Activated naive CD4-positive, alpha-beta T cell treated with anti-CD3 and anti-CD28 coated beads, Interleukin-2, amount 50 U/mL, for 72 hours (primary cell): Measurements from ENCODE around the gene PLA2G6. TPM values are rescaled to one million over a fixed set of nuclear protein-coding genes. Genes with fewer than 3 reads are reported as not detected.

Experiments
- ATAC-seq, 2 donors: fragments of 150-1000 bp; cut with Tn5 transposase; 2 replicates each; pipeline ENCODE4 v1.10.0; 2021; ENCODE audit warnings: mild to moderate bottlenecking in 2 of 2, moderate library complexity in 2 of 2
- DNase-seq, 2 donors: peaks; one replicate each; pipeline ENCODE4 v3.0.0; 2021 to 2022; ENCODE audit warnings: low spot score in 2 of 2
- H3K27ac Mint-ChIP-seq, 2 donors: one replicate each; pipeline ENCODE4 v1.8.0; 2022; ENCODE audit warnings: mild to moderate bottlenecking in 2 of 2, mixed read lengths in 2 of 2
- H3K36me3 Mint-ChIP-seq, 2 donors: one replicate each; pipeline ENCODE4 v1.8.0; 2022; ENCODE audit warnings: mixed read lengths in 2 of 2
- H3K9me3 Mint-ChIP-seq, 2 donors: one replicate each; pipeline ENCODE4 v1.8.0; 2022; ENCODE audit warnings: mixed read lengths in 2 of 2
- total RNA-seq, 2 donors: library from RNA; stranded (reverse); gene quantifications; one replicate each; pipeline ENCODE4 v1.2.3, GENCODE V29; 2022

Gene PLA2G6
- total RNA-seq, 2 donors from 2014 or later: 74.3 to 75.7 TPM

DNA sequence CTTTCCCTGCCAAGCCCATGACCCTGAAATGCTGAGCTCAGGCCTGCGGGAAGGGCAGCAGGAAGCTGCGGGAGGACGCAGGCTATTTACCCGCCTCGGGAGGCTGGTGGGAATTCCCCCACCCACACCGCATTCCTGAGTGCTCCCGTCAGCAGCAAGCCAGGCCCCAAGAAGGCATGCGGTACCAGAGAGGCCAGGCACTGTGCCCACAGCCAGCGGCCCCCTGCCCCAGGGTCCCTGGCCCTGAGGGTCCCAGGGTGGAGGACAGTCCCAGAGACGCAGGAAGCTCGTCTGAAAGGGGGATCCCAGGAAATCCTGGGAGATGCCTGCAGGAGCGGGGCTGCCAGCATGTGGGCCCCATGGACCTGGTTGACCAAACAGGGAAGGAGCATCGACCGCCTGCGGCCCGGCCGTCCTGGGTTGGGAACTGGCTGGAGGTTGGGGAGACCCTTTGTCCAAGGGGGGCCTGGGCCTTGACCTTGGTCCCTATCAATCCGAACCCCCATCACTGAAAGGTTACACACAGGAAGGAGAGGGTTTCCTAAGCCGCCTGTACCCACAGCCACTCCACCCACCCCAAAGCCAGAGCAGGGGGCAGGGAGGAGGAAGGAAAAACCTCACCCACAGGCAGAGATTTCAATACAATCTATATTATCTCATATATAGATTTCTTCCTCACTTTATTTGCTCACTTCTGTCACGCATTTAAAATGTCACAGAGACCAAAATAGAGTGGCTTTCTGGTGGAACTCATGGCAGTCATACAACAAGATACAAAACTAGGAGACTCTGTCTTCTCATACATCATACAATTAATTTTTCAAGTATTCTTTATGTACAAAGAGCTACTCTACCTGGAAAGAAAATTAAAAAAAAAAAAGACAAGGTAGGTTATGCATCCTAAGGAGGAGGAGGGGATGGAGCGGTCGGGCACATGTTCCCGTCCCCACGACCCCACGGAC, 37.3 kb upstream of the PLA2G6 start:
- Mint-ChIP-seq H3K27ac (peak overlapping the region; percentile 41 to 84), H3K36me3 (peaks cover 5 to 6% of the 10 kb centered on the region in 2 donors), H3K9me3 (no peaks in the 10 kb centered on the region)
- ATAC-seq (peak; percentile 22 to 71), DNase-seq (peak in 1 of 2 donors; percentile 71)

GRCh38 chr22:38215156-38216038, 33.8 kb upstream of the PLA2G6 start:
- no peaks in the 10 kb centered on the region for H3K9me3 Mint-ChIP-seq
- H3K36me3 Mint-ChIP-seq: peaks cover 5 to 6% of the 10 kb centered on the region in 2 donors
- no peak for ATAC-seq
- H3K27ac Mint-ChIP-seq: peak overlapping the region in 1 of 2 donors; percentile 89
- DNase-seq: no peak

- Mint-ChIP-seq H3K27ac (no peak overlapping the region), H3K36me3 (peaks cover 5 to 6% of the 10 kb centered on the region in 2 donors), H3K9me3 (no peaks in the 10 kb centered on the region)
- ATAC-seq (peak in 1 of 2 donors; percentile 71), DNase-seq (peak in 1 of 2 donors; percentile 67)
These were observed 32.8 kb upstream of the PLA2G6 start for GRCh38 chr22:38214302-38215056.

DNA sequence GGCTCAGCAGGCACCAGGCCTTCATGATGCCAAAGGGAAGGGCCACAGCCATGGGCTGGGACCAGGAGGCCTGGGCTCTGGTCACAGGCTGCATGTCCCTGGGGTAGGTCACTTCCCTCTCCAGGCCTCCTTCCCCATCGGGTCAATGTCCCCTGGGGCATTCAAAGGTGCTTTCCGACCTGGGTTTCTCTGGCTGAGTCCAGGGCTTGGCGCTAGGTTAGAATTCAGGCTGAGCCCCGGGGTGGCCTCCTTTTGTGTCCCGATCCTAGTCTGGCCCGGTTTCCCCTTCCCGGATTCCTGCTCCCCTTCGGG, 32.3 kb upstream of the PLA2G6 start:
- no peaks in the 10 kb centered on the region for H3K9me3 Mint-ChIP-seq
- H3K27ac Mint-ChIP-seq: no peak overlapping the region
- peaks cover 5 to 6% of the 10 kb centered on the region in 2 donors for H3K36me3 Mint-ChIP-seq
- DNase-seq (no peak), ATAC-seq (no peak)

DNA sequence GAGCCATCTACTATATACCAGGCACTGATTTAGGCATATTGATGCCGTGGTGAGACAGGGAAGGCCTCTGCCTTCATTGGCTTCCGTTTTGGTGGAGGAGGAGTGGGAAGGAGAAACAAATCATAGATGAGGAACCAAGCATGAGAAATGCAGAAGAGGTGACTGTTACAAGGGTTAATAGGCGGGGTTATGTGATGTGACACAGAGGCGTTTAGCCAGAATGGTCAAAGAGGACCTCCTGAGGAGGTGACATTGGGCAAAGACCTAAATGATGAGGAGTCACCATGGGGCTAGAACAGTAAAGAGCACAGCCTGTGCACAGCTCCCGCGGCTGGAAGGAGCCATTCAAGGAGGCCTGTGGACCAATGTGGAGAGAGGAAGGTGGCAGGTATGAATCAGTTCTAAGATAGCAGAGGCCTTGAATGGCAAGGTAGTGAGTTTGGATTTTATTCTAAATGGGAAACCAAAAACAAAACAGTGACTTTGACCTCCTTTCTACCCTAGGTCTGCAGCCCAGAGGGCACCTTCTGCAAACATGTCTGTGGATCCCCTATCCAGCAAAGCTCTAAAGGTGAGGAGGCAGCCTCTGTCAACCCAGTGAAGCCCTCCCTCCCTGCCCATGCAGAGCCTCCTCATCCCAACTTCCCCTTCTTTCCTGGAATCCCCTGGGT, 31.8 kb upstream of the PLA2G6 start:
- Mint-ChIP-seq H3K27ac (no peak overlapping the region), H3K36me3 (peaks cover 5 to 6% of the 10 kb centered on the region in 2 donors), H3K9me3 (no peaks in the 10 kb centered on the region)
- peak in 1 of 2 donors; percentile 13 for ATAC-seq
- no peak for DNase-seq

GRCh38 chr22:38212442-38212841, 30.8 kb upstream of the PLA2G6 start:
- ATAC-seq (no peak), DNase-seq (no peak)
- H3K27ac Mint-ChIP-seq: peak overlapping the region in 1 of 2 donors; percentile 70
- H3K9me3 Mint-ChIP-seq: no peaks in the 10 kb centered on the region
- H3K36me3 Mint-ChIP-seq: peaks cover 5 to 6% of the 10 kb centered on the region in 2 donors

DNA sequence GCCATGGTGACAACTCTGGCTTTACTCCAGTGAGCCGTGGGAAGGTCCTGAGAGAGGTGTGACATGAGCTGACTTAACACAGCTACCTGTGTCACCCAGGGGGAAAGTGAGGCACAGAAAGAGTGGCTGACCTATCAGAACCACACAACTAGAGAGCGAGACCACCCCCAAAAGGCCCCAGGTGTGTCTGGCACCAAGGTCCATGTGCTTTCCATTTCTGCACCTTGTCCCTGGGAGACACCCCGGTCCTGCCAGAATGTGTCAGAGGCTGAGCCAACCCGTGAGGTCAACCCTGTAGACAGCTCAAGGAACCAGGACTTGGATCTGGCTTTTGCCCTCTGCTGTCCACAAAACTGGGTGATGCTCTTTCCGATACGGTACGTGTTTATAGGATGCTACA, 29.9 kb upstream of the PLA2G6 start:
- Mint-ChIP-seq H3K27ac (no peak overlapping the region), H3K36me3 (peaks cover 5 to 6% of the 10 kb centered on the region in 2 donors), H3K9me3 (no peaks in the 10 kb centered on the region)
- DNase-seq (no peak), ATAC-seq (no peak)

GRCh38 chr22:38208551-38208968, 26.9 kb upstream of the PLA2G6 start:
- ATAC-seq (no peak), DNase-seq (no peak)
- Mint-ChIP-seq H3K36me3 (no peaks in the 10 kb centered on the region), H3K27ac (peak overlapping the region; percentile 55 to 59), H3K9me3 (no peaks in the 10 kb centered on the region)

DNA sequence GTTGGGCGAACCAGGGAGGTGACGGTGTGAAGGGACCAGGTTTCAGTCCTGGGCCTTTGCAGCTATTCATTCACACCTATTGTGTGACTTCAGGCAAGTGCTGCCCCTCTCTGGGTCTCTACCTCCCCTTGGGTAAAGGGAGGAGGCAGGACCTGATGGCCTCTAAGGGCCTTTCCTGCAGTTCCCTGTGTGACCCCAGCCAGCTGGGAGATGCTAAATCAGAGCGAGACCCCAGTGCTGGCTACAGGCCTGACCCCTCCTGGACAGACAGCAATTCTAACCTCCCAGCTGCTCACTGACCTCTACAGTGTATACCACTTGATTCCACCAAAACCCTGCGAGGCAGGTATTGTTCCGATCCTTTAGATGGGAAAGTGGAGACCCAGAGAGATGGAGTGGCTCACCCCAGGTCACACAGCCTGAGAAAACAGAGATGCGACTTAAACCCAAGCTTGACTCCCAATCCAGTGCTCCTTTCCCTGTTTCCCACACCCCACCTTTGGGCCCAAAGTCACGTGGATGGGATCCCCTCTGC, 26.3 kb upstream of the PLA2G6 start:
- ATAC-seq: no peak
- Mint-ChIP-seq H3K9me3 (no peaks in the 10 kb centered on the region), H3K36me3 (no peaks in the 10 kb centered on the region), H3K27ac (peak overlapping the region in 1 of 2 donors; percentile 55)
- DNase-seq: no peak

DNA sequence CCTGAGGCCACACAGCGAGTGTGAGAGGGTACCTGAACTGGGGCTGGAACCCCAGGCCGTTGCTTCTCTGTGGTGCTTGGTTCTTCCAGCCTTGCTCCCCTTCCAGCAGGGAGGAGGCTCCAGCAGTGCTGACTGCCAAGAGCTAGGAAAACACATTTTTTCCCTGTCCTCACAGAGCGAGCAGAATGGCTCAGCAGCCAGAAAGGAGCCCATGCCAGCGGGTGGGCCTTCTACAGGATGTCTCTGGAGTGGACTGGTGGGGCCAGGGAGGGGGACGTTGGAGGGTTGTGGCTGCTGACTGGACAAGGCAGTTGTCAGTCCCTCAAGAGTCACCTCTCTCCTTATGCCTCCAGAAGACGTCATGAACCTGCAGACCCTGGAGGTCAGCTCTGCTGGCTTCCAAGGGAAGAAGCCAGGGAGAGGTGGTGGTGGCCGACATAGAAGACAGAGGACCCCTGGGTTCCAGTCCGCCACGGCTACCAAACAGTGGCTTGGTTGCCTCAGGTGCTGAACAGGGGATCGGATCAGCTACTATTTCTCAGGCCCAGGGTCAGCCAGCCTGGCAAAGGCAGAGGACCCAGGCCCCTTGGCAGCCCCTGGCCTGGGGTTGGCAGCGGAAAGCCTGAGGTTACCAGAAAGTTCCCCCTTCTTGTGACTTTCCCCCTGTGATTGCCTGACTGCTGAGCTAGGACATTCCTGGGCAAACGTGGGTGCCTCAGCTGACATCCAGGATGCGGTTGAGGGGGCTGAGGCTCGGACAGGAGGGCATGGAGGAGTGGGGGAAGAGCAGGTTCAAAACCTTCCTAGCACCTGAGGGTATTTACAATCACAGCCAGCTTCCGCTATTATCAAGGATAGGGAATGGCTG, 23.9 kb upstream of the PLA2G6 start:
- Mint-ChIP-seq H3K36me3 (no peaks in the 10 kb centered on the region), H3K9me3 (no peaks in the 10 kb centered on the region), H3K27ac (peak overlapping the region in 1 of 2 donors; percentile 84)
- ATAC-seq (no peak), DNase-seq (no peak)

DNA sequence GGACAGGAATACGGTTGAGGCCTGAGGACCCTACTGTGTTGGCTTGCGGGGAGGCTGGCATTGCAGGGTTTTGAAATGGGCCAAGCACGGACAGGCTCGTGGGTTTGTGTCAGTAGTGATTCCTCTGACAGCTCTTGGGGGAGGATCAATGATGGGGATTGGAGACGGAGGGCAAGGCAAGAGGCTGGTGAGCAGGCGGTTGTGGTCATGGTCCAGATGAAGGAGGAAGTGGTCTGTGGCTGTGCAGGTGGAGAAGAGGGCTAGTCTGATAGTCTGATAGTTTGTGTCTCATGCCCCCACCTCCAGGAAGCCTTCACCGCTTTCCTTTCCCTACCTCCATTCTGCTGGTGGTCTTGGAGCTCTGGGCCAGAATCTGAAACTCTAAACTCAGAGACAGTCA, 23.2 kb upstream of the PLA2G6 start:
- no peaks in the 10 kb centered on the region for H3K9me3 Mint-ChIP-seq
- peak overlapping the region; percentile 23 to 84 for H3K27ac Mint-ChIP-seq
- ATAC-seq (no peak), DNase-seq (no peak)
- no peaks in the 10 kb centered on the region for H3K36me3 Mint-ChIP-seq

DNA sequence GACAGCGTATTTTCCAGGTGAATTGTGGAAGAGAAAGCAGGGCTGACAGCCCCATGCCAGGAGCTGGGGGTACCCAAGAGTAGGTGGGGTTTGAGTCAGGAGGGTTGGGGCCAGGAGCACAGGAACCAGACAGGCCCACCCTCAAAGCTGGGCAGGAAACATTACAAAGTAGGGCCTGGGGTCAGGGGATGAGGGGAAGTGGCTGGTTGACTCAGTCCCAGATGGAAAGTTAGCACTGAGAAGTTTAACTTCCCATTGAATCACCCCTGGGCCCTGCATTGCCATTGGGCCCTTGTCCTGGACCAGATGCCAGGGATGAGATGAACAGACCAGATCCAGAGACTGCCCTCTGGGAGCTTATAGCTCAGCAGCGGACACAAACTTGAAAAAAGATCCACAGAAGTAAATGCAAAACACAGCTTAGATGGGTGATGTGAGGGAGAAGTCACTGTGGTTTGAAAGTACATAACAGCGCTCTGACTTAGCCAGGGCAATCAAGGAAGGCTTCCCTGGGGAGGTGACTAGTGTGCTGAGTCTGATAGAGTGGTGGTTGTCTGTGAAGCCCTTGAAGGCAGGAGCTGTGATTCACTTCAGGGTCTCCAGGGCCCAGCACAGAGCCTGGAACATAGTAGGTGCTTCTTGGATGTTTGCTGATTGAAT, 22.4 kb upstream of the PLA2G6 start:
- peak in 1 of 2 donors; percentile 36 for ATAC-seq
- H3K9me3 Mint-ChIP-seq: no peaks in the 10 kb centered on the region

DNA sequence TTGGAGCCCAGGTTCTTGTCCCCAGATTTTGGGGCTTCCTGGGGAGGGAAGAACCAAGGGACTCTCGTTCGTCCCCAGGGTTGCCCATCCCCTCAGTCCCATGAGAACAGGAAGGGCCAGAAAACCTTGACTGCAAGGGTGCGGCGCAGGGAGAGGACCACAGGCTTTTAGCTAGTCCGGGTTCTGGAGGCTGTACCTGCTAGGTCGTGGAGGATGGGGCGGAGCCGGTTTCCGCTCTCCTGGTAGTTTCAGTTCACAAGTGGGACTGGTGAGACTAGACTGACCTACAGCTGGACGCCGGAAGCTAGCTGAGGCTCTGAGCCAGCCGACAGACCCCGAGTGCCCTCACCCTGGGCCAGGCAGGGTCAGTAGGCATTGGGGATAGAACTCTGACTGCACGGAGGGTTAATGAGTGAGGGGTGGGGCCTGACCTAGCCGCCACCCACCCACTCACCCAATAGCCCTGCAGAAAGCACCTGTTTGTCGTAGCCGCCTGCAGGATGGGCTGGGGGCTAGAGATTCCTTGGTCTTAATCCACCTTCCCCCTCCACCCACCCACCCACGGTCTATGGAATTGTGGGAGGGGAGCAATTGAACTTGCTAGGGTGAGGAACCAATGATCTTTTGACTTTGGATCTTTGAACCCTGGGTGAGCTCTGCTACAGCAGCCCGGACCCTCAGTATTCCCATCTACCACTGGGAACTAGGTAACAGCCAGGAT, 21.6 kb upstream of the PLA2G6 start:
- Mint-ChIP-seq H3K27ac (peak overlapping the region; percentile 55 to 84), H3K36me3 (no peaks in the 10 kb centered on the region)
- peak; percentile 21 to 27 for ATAC-seq

More for the DNA sequence above, 22.4 kb upstream of the PLA2G6 start:
- H3K27ac Mint-ChIP-seq: peak overlapping the region in 1 of 2 donors; percentile 84
- no peaks in the 10 kb centered on the region for H3K36me3 Mint-ChIP-seq
- no peak for DNase-seq

More for the DNA sequence above, 21.6 kb upstream of the PLA2G6 start:
- DNase-seq: peak; percentile 33 to 74
- H3K9me3 Mint-ChIP-seq: no peaks in the 10 kb centered on the region
